IMR-90 (cell line): ENCODE data around the gene JMY. TPM values are rescaled to one million over a fixed set of nuclear protein-coding genes. Genes with fewer than 3 reads are reported as not detected.

ENCODE experiments used
- ATAC-seq: fragments of 200-7000 bp; cut with Tn5 transposase; 2 replicates; pipeline ENCODE4 v1.9.1; 2020; ENCODE audit warnings: low read depth, mild to moderate bottlenecking, moderate library complexity
- BruUV-seq: library from RNA; stranded (reverse); fragments of 400-500 nt; replicated peaks from 2 replicates; lab custom pipeline; 2021; lab: Mats Ljungman, UMichigan
- CTCF ChIA-PET: fragments of 300-600 bp; formaldehyde crosslinking; extraction: SDS; loops from one replicate; lab custom pipeline; 2021; ENCODE audit warnings: antibody characterized with exemption; lab: Yijun Ruan, JAX
- POLR2A ChIA-PET: fragments of 300-600 bp; sonication (Branson Sonifier 250); formaldehyde crosslinking; loops from one replicate; lab custom pipeline; 2022; ENCODE audit warnings: antibody characterized with exemption; ENCODE audit not compliant: unreplicated experiment; lab: Charles Lee
- DNase-seq: peaks from one replicate; pipeline ENCODE4 v3.0.0; 2013
- H2AFZ ChIP-seq: replicated peaks from 2 replicates; pipeline ENCODE3; 2013; ENCODE audit warnings: low read length, mild to moderate bottlenecking; ENCODE audit not compliant: poor library complexity
- H2AK5ac ChIP-seq: 2 replicates; pipeline ENCODE4 v1.6.1; 2013; ENCODE audit warnings: low read depth, low read length, inconsistent platforms
- H2AK9ac ChIP-seq: replicated peaks from 2 replicates; pipeline ENCODE3; 2013; ENCODE audit warnings: mild to moderate bottlenecking, low read depth, low read length, moderate library complexity; ENCODE audit not compliant: poor library complexity
- H2BK120ac ChIP-seq: 2 replicates; pipeline ENCODE4 v1.6.1; 2013; ENCODE audit warnings: low read depth, low read length, inconsistent platforms
- H2BK15ac ChIP-seq: 3 replicates; pipeline ENCODE4 v1.6.1; 2013; ENCODE audit warnings: low read depth, low read length, inconsistent platforms
- H2BK20ac ChIP-seq: 2 replicates; pipeline ENCODE4 v1.6.1; 2013; ENCODE audit warnings: low read depth, mild to moderate bottlenecking, inconsistent platforms, low read length, moderate library complexity
- H2BK5ac ChIP-seq: 2 replicates; pipeline ENCODE4 v1.6.1; 2013; ENCODE audit warnings: mild to moderate bottlenecking, low read depth, low read length, inconsistent platforms; ENCODE audit not compliant: poor library complexity, severe bottlenecking
- H3K14ac ChIP-seq: replicated peaks from 2 replicates; pipeline ENCODE4 v1.6.1; 2013; ENCODE audit warnings: low read depth, low read length, inconsistent platforms
- H3K18ac ChIP-seq: 2 replicates; pipeline ENCODE4 v1.6.1; 2013; ENCODE audit warnings: low read depth, low read length, control low read depth
- H3K23ac ChIP-seq: 2 replicates; pipeline ENCODE4 v1.6.1; 2013; ENCODE audit warnings: low read depth, low read length, inconsistent platforms
- H3K27ac ChIP-seq: 2 replicates; pipeline ENCODE4 v1.5.1; 2013; ENCODE audit warnings: mild to moderate bottlenecking, control low read depth, low read length; ENCODE audit not compliant: insufficient read depth
- H3K27me3 ChIP-seq: 2 replicates; pipeline ENCODE4 v1.6.1; 2013; ENCODE audit warnings: low read length; ENCODE audit not compliant: control insufficient read depth, insufficient read depth
- H3K36me3 ChIP-seq: 2 replicates; pipeline ENCODE4 v1.6.1; 2013; ENCODE audit warnings: low read length, mixed read lengths; ENCODE audit not compliant: control insufficient read depth, insufficient read depth
- H3K4ac ChIP-seq: 2 replicates; pipeline ENCODE4 v1.6.1; 2013; ENCODE audit warnings: low read depth, low read length, inconsistent platforms
- H3K4me1 ChIP-seq: 2 replicates; pipeline ENCODE4 v1.6.1; 2013; ENCODE audit warnings: low read length, mixed read lengths; ENCODE audit not compliant: control insufficient read depth, insufficient read depth
- H3K4me2 ChIP-seq: 2 replicates; pipeline ENCODE4 v1.6.1; 2013; ENCODE audit warnings: low read depth, mild to moderate bottlenecking, control low read depth, low read length, moderate library complexity
- H3K4me3 ChIP-seq: 2 replicates; pipeline ENCODE4 v1.5.1; 2013; ENCODE audit warnings: low read depth, mild to moderate bottlenecking, control low read depth, low read length, moderate library complexity; ENCODE audit not compliant: insufficient read depth
- H3K56ac ChIP-seq: 2 replicates; pipeline ENCODE4 v1.6.1; 2013; ENCODE audit warnings: low read length, inconsistent platforms; ENCODE audit not compliant: insufficient read depth; ENCODE audit errors: extremely low read depth
- H3K79me1 ChIP-seq, 2 experiments: 2 replicates each; pipeline ENCODE4 v1.6.1; 2013; ENCODE audit warnings: low read length in 2 of 2, inconsistent platforms in 1 of 2, low read depth in 1 of 2
- H3K9ac ChIP-seq: 2 replicates; pipeline ENCODE4 v1.6.1; 2013; ENCODE audit warnings: low read depth, low read length, control low read depth
- H3K9me1 ChIP-seq: 2 replicates; pipeline ENCODE4 v1.6.1; 2013; ENCODE audit warnings: low read length, inconsistent platforms; ENCODE audit not compliant: insufficient read depth
- H3K9me3 ChIP-seq: 2 replicates; pipeline ENCODE4 v1.6.1; 2013; ENCODE audit warnings: low read length; ENCODE audit not compliant: control insufficient read depth, insufficient read depth
- H4K20me1 ChIP-seq: 2 replicates; pipeline ENCODE4 v1.6.1; 2013; ENCODE audit warnings: low read length, inconsistent platforms; ENCODE audit not compliant: insufficient read depth
- H4K5ac ChIP-seq: 2 replicates; pipeline ENCODE4 v1.6.1; 2013; ENCODE audit warnings: mild to moderate bottlenecking, low read depth, low read length, control low read depth
- H4K8ac ChIP-seq, 2 experiments: 2 replicates each; pipeline ENCODE4 v1.6.1; 2013; ENCODE audit warnings: low read depth in 2 of 2, low read length in 2 of 2, control low read depth in 1 of 2, inconsistent platforms in 1 of 2
- H4K91ac ChIP-seq: 2 replicates; pipeline ENCODE4 v1.6.1; 2013; ENCODE audit warnings: low read depth, low read length, inconsistent platforms; ENCODE audit not compliant: insufficient read depth
- CEBPB ChIP-seq: IDR thresholded peaks from 2 replicates; pipeline ENCODE4 v1.6.1; 2012; ENCODE audit warnings: low read depth, low read length, improper control_type of control experiment
- MXI1 ChIP-seq: IDR thresholded peaks from 2 replicates; pipeline ENCODE4 v1.6.1; 2012; ENCODE audit warnings: low read depth, mild to moderate bottlenecking, low read length, moderate library complexity, borderline replicate concordance
- WGBS, 2 experiments: methylation state at CpG; one replicate each; pipeline versions ENCODE4 v1.1.5 to v1.1.7; 2013; ENCODE audit warnings: missing lambda C conversion rate in 2 of 2; ENCODE audit not compliant: insufficient read length in 1 of 2; ENCODE audit errors: extremely low coverage in 2 of 2; 5-methylcytosine and 5-hydroxymethylcytosine counted together
- dilution Hi-C: fragments of 300-500 bp; cut with HindIII; formaldehyde crosslinking; loops from one replicate; pipeline ENCODE4 v1.14.3; 2018; ENCODE audit warnings: low sequenced_read_pairs; ENCODE audit not compliant: unreplicated experiment
- in situ Hi-C: fragments of 300-500 bp; cut with MboI; formaldehyde crosslinking; loops from 3 replicates; pipeline ENCODE4 v1.14.3; 2019; ENCODE audit warnings: low sequenced_read_pairs, inconsistent platforms, mixed read lengths
- intact Hi-C: fragments of 100-400 bp; cut with micrococcal nuclease; formaldehyde crosslinking; loops from 2 replicates; pipeline ENCODE4 v1.10.0; 2022
- polyA plus RNA-seq, 3 experiments: library from polyadenylated mRNA; depleted of rRNA; stranded (reverse); fragments of >200 nt; gene quantifications; 2 replicates each; pipeline ENCODE4 v1.2.3, GENCODE V29; 2012; ENCODE audit warnings: low replicate concordance in 1 of 3
- total RNA-seq: library from RNA; depleted of rRNA; stranded (reverse); fragments of >200 nt; gene quantifications from 2 replicates; pipeline ENCODE4 v1.2.3, GENCODE V29; 2012

Gene JMY
- total and polyA plus RNA-seq, 2 of the 4 experiments (the other 2 are of a cell fraction): 1.7 to 3.2 TPM

GRCh38 chr5:79236970-79237739 is 1.2 kb downstream of the JMY start:
- intact Hi-C loops (loop anchor here (2.0 to 10.0 kb wide), 6 partner anchors 80 to 1462 kb away; partner anchors contain the start of gene TBCA), dilution Hi-C loops (no loop called here), in situ Hi-C loops (no loop called here)
- H2AK9ac ChIP-seq: peak overlapping the region; percentile 83
- H4K91ac ChIP-seq: no peak overlapping the region
- H2BK120ac ChIP-seq: no peak overlapping the region
- ChIA-PET POLR2A (interaction anchor here (0.5 kb wide), 1 partner anchor 592 kb away, joined by 5 read pairs; no protein-coding TSS in a partner anchor), CTCF (no interaction called here)
- H3K79me1 ChIP-seq: peaks cover 0 to 16% of the 10 kb centered on the region in 2 experiments; a peak in 3 of 4 replicates
- H4K20me1 ChIP-seq: peaks cover 17% of the 10 kb centered on the region
- DNase-seq (peak; percentile 45), ATAC-seq (peak; percentile 21)
- WGBS, 2 experiments: 1% methylated on average over 43 of the region's 61 CpGs; no CpG with 5 or more reads in 1 of the 2 experiments
- H2BK5ac ChIP-seq: no peak overlapping the region
- H2BK15ac ChIP-seq: no peak overlapping the region
- H3K9ac ChIP-seq: peak overlapping the region; percentile 46
- peak overlapping the region; percentile 97 for H2AFZ ChIP-seq
- no peaks in the 10 kb centered on the region for H3K27me3 ChIP-seq
- no TSS peak for BruUV-seq
- no peak overlapping the region for H3K18ac ChIP-seq
- no peak overlapping the region for H2BK20ac ChIP-seq
- H4K5ac ChIP-seq: no peak overlapping the region
- H3K4me1 ChIP-seq: peaks cover 1% of the 10 kb centered on the region; the same call in 1 of the 2 replicates
- no peak overlapping the region for H2AK5ac ChIP-seq
- no peaks in the 10 kb centered on the region for H3K9me3 ChIP-seq
- H4K8ac ChIP-seq: 0 out of 4 replicates have a peak overlapping the region, but pooled peaks have one; percentile 3 to 6
- peak overlapping the region; percentile 88 for H3K4me2 ChIP-seq
- TF ChIP-seq CEBPB (peak; percentile 45; the same call in 1 of the 2 replicates), MXI1 (no peak)
- no peaks in the 10 kb centered on the region for H3K9me1 ChIP-seq
- H3K4ac ChIP-seq: no peak overlapping the region; the same call in 1 of the 2 replicates
- no peak overlapping the region for H3K56ac ChIP-seq
- H3K36me3 ChIP-seq: no peaks in the 10 kb centered on the region
- peak overlapping the region; percentile 76 for H3K4me3 ChIP-seq
- peak overlapping the region; percentile 18 for H3K23ac ChIP-seq
- no peak overlapping the region; the same call in 1 of the 2 replicates for H3K27ac ChIP-seq
- H3K14ac ChIP-seq: 0 out of 2 replicates have a peak overlapping the region, but pooled peaks have one; percentile 26
